Stimulated activated CD8-positive, alpha-beta memory T cell treated with anti-CD3 and anti-CD28 coated beads, Interleukin-15, amount 100 ng/mL, for 1 hour (primary cell): ENCODE measurements around the gene GRWD1.

Experiments used
- DNase-seq: peaks from one replicate; pipeline ENCODE4 v3.0.0-alpha.2; 2020; ENCODE audit warnings: low read depth

Gene GRWD1

DNA sequence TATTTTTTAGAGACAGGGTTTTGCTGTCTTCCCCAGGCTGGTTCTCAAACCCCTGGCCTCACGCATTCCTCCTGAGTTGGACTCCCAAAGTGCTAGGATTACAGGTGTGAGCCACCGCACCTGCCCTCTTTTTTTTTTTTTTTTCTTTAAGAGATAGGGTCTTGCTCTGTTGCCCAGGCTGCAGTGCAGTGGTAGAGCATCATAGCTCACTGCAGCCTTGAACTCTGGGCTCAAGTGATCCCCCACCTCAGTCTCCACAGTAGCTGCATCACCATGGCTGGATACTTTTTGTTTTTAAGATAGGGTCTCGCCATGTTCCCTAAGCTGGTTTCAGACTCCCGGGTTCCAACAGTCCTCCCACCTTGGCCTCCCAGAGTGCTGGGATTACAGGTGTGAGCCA is 11.1 kb downstream of the GRWD1 start:
- DNase-seq, result no peak

DNA sequence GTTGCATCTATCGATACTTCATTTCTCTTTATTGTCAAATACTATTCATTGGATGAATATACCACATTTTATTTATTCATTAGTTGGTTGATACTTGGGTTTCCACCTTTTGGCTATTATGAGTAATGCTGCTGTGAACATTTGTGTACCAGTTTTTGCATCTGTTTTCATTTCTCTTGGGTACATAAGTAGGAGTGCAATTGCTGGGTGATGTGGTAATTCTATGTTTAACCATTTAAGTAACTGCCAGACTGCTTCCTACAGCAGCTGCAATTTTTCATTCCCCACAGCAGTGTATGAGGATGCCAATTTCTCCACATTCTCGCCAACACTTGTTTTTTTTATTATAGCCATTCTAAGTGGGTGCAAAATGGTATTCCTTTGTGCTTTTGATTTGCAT is 12.2 kb downstream of the GRWD1 start:
- no peak for DNase-seq

- no peak for DNase-seq
Measured at GRCh38 chr19:48461651-48461981, 15.8 kb downstream of the GRWD1 start.

GRCh38 chr19:48461982-48462655 is 16.3 kb downstream of the GRWD1 start:
- DNase-seq, result no peak

- DNase-seq, result no peak
Measured at GRCh38 chr19:48465215-48465614, 19.4 kb downstream of the GRWD1 start.

- DNase-seq, result no peak
Measured at GRCh38 chr19:48466561-48467325, 21.0 kb downstream of the GRWD1 start.

GRCh38 chr19:48468772-48469288 is 23.0 kb downstream of the GRWD1 start:
- peak; percentile 96 for DNase-seq

GRCh38 chr19:48469289-48469881 is 23.6 kb downstream of the GRWD1 start, which contains the start of gene CYTH2:
CYTH2 (plus strand) TSS chr19:48469369; CDS start chr19:48469508, 139 bp downstream.
- DNase-seq, result peak; percentile 14

GRCh38 chr19:48469934-48470680 is 24.3 kb downstream of the GRWD1 start:
- DNase-seq, result no peak

DNA sequence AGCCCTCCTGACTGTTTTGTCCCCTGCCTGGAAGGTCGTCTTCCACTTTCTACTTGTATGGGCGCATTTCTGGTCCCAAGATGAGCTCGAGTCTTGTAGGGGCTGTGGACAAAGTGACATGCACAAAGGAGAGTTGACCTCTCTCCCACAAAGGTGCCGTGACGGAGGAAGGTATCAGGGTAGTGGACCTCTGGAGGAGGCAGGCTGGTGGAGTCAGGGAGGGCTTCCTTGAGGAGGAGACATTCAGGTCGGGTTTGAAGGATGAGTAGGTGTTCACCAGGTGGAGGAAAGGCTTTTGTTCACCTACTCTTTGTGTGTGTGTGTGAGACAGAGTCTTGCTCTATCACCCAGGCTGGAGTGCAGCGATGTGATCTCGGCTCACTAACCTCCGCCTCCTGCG is 25.1 kb downstream of the GRWD1 start:
- no peak for DNase-seq

DNA sequence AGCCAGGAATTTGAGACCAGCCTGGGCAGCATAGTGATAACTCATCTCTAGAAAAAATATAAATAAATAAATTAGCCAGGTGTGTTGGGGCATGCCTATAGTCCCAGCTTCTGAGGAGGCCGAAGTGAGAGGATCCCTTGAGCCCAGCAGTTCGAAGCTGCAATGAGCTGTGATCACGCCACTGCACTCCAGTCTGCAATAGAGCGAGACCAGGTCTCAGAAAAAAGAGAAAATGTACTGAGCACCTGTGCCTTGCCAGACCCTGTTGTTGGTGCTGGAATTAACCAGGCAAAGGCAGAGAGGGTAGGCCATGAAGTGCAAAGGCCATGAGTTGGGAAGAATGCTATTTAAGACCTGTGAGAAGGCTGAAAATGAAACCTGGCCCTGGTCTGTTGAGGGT is 26.1 kb downstream of the GRWD1 start:
- no peak for DNase-seq

- no peak for DNase-seq
Measured at GRCh38 chr19:48473161-48473966, 27.6 kb downstream of the GRWD1 start.

- DNase-seq, result no peak
Measured at GRCh38 chr19:48474084-48474592, 28.4 kb downstream of the GRWD1 start.

- DNase-seq, result no peak
Measured at GRCh38 chr19:48475369-48476068, 29.7 kb downstream of the GRWD1 start.

DNA sequence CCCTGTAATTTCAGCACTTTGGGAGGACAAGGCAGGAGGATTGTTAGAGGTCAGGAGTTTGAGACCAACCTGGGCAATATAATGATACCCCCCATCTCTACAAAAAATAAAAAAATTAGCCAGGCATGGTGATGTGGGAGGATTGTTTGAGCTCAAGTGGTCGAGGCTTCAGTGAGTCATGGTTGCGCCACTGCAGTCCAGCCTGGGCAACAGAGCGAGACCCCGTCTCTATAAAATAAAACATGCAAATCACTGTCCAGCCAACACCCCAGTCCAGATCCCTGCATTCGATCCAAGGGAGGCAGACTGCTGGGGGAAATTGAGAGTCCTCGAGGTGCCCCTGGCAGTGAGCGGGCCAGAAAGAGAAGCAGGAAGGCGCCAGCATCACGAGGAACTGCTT is 30.4 kb downstream of the GRWD1 start:
- no peak for DNase-seq

DNA sequence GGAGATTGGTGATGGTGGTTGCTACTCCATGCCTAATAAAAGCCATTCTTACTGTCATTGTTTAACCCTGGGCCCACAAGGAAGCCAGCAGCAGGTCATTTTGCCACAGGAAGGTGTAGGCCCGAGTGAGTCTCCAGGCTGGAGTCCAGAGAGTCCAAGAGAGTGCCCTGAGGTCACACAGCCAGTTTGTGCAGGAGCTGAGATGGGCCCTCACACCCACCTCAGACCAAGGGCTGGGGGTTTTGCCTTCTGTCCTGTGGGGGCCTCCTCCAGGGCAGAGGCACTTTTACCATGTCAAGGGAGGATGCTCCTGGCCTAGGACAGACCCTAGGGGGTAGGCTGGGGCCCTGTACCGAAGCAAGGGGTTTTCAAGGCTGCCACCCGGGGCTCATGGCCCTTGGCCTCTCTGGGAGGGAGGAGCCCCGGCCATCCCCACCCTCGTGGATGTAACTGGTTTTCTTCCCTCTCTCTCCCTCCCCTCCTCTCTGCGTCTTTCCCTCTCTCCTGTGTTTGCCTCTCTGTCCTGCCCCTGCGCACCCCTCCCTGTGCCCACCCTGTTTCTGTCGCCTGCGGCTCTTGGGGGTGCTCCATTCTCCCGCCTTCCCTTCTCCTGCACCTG is 31.4 kb downstream of the GRWD1 start:
- DNase-seq, result no peak

DNA sequence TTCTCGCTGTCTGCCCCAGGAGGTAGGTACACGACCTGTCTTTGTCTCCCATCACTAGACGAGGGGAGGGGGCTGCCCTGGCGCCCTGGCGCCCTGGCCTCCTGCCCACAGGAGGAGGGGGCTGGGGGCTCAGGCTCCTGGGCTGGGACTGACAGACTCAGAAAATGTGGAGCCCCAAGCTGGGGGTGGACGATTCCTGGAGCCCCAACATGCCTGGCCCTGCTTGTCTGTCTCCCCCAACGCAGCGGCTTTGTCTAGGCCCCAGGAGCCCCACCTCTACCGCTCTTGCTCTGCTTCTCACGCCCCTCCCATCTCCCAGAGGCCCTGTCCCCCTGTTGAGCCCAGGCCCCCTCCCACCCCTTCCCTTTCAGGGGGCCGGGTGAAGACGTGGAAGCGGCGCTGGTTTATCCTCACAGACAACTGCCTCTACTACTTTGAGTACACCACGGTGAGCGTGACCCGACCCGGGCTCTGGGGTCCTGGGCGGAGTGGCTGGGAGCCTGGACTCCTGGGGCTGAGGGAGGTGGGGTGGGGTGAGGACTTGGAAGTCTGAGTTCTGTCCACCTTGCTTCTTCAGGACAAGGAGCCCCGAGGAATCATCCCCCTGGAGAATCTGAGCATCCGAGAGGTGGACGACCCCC is 32.0 kb downstream of the GRWD1 start:
- DNase-seq, result no peak

GRCh38 chr19:48478339-48479256 is 32.8 kb downstream of the GRWD1 start:
- no peak for DNase-seq

GRCh38 chr19:48479686-48480085 is 33.9 kb downstream of the GRWD1 start:
- DNase-seq, result no peak
